ENCODE measurements around the gene SPATA31C1.
"Not testable (repeated sequence)": the region's sequence is repeated elsewhere in the genome, so short reads cannot be mapped to it uniquely, and the experiment has no call there.

SPATA31C1 gene

GRCh38 chr9:87887661-87888480 lies 29.9 kb upstream of the SPATA31C1 start:
- no peak for DNase-seq

- no peak for DNase-seq
These were observed 29.3 kb upstream of the SPATA31C1 start for GRCh38 chr9:87888501-87888900.

GRCh38 chr9:87889065-87889881 lies 28.5 kb upstream of the SPATA31C1 start:
- no peak for DNase-seq

- DNase-seq = no peak
These were observed 27.9 kb upstream of the SPATA31C1 start for GRCh38 chr9:87889882-87890252.

- DNase-seq = no peak
These were observed 26.9 kb upstream of the SPATA31C1 start for GRCh38 chr9:87890837-87891236.

DNA sequence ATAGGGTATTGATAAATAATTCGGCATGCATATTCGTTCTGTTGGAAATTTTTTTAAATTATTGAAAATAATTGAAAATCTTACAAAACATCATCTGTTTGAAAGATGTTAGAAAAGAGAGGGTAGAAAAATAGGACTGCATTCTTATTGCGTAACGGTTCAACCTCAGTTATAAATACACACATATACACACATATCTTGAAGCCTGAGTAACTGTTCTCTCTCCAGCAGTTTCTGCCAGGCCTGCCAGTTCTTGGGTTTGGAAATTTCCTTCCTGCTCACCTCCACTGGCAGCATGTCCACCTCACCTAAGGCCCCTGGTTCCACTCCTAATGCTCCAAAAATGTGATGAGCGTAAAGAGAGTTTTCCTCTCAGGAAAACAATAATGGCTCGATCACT lies 26.0 kb upstream of the SPATA31C1 start:
- DNase-seq = no peak

GRCh38 chr9:87892956-87893355 lies 24.8 kb upstream of the SPATA31C1 start:
- DNase-seq = no peak

DNA sequence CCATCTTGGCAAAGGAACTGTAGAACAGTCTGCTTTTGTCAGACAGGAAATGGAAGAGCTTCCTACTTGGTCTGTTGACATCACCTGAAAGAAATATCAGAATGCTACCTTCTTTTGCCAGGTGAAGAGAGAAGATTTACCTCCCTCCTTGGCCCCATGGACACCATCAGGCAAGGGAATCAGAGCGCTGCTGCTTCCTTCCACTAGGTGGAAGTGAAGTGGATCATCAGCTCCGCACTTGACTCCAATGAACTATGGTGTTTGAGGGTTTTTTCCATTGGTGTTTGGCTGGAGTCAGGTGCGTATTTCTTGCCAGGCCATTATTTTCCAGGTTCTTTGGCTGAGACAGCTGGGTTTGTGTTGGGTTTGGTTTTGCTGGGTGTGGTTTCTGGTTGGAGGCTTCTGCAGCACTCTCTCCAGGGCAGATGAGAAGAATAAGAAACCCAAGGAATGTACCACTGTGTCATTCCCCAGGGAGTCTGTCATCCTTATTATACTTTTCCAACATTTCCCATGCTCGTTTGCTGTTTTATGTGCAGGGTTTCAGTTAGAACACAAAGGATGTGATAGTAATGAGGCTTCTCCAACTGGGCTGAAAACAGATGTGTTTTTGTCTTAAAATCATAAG lies 22.6 kb upstream of the SPATA31C1 start:
- DNase-seq = no peak

DNA sequence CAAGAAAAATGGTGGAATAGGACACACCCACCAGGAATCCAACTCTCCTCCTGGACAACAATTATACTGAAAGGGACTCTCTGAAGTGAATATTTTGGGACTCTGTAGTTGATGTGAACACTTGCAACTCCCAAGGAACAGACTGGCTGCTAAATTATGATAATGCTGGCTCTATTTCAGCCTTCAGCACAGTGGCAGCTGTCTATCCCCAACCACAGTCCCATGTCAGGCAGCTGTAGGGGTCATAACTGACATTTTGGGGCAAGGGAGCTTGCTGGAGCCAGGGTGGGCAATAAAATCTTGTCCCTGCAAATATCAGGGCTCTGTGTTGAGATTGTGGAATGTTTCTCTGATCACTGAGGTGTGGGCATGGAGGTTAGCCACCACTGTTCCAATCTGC lies 20.9 kb upstream of the SPATA31C1 start:
- no peak for DNase-seq

- no peak for DNase-seq
These were observed 19.6 kb upstream of the SPATA31C1 start for GRCh38 chr9:87898151-87898550.

GRCh38 chr9:87902371-87902770 lies 15.4 kb upstream of the SPATA31C1 start:
- not testable (repeated sequence) for DNase-seq

DNA sequence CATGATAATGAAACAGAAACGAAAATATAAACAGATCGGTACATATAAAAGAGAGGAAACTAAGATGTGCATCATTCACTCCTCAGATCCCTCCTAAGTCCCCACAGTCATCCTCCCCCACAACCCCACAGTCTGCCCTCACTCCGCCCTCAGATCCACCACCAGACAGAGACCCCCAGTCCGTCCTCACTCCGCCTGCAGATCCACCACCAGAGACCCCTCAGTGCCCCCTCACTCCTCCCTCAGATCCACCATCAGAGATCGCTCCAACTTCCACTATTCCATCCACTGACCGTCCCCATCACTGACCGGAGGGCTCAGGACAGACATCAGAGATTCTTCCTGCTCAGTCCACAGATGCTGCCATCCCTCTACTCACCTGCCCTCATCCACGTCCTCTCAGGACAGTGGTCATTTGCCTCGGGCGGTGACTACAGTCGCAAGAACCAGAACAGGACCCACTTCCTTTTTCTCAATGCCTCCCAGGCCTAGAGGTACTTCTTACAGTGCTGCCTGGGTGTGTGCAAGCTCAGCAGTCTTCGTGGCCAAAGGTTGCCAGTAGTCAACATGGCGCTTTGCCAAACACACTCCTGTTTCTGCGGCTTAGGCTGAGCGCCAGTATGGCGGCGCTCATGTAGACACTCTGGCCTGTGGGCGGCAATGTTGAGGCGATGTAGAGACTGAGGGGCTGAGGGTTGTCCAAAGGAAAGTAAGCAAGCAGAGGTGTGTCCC lies 8.3 kb upstream of the SPATA31C1 start:
- no peak for DNase-seq

DNA sequence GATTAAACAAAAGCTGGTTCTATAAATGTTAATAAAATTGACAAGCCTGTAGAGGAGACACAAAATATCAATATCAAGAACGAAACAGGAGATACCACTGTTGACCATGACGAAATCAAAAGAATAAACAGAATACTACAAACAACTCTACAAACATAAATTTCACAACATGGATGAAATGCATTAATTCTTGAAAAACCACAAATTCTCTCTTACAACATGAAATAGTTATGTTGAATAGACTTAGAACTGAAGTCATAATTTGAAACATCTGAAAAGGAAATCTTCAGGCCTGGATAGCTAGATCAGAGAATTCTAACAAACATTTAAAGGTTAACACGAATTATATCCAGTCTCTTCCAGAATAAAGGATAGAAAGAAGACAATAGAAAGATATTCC lies 6.9 kb upstream of the SPATA31C1 start:
- DNase-seq = no peak

DNA sequence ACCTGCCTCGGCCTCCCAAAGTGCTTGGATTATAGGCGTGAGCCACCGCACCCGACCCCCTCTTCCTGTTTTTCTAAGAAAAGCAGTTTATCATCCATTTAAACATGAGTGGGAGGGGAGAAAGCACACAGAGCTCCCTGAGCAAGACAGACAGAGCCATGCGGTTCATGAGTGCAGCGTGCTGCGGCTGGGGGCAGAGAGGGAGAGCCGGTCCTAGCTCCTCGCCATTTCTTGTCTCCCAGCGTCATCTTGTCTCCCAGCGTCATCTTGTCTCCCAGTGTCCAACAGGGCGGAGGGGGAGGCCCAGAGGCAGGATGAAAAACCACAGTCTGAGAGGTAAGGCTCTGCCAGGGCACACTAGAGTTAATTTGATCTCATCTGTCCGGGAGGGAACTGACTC lies 1.3 kb downstream of the SPATA31C1 start:
- DNase-seq = not testable (repeated sequence)

DNA sequence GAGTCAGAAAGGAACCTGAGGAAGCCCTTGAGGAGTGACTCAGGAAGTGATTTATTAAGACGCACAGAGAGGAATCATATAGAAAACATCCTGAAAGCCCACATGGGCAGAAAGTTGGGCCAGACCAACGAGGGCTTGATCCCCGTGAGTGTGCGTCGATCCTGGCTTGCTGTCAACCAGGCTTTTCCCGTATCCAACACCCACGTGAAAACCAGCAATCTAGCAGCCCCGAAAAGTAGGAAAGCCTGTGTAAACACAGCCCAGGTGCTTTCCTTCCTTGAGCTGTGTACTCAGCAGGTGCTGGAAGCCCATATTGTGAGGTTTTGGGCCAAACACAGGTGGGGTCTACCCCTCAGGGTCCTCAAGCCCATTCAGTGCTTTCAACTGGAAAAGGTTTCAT lies 3.8 kb downstream of the SPATA31C1 start:
- DNase-seq = not testable (repeated sequence)

GRCh38 chr9:87923012-87923411 lies 5.2 kb downstream of the SPATA31C1 start:
- DNase-seq = not testable (repeated sequence)

- DNase-seq = not testable (repeated sequence)
These were observed 7.1 kb downstream of the SPATA31C1 start for GRCh38 chr9:87924851-87925250.

GRCh38 chr9:87929152-87929551 lies 11.4 kb downstream of the SPATA31C1 start:
- not testable (repeated sequence) for DNase-seq

- not testable (repeated sequence) for DNase-seq
These were observed 16.7 kb downstream of the SPATA31C1 start for GRCh38 chr9:87934444-87934843.

GRCh38 chr9:87937352-87937751 lies 19.6 kb downstream of the SPATA31C1 start:
- DNase-seq = not testable (repeated sequence)

DNA sequence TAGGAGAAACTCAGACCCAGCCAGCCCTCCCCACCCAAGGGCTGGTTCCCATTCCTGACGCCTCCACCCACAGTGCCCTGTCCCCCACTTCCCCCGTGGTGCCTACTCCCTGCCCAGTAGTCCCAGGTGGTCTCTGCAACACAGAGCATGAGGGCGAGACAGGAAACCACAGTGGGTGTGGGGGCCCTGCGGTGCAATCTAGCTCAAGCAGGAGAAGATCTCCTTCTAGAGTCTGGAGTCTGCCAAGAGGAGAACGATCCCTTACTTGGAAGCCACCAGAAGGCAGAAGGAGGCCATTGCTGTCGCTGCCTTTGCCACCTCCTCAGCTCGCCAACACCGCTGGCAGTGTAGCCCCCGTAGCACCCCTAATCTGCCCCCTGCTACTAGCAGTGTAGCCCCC lies 20.2 kb downstream of the SPATA31C1 start:
- DNase-seq = not testable (repeated sequence)

DNA sequence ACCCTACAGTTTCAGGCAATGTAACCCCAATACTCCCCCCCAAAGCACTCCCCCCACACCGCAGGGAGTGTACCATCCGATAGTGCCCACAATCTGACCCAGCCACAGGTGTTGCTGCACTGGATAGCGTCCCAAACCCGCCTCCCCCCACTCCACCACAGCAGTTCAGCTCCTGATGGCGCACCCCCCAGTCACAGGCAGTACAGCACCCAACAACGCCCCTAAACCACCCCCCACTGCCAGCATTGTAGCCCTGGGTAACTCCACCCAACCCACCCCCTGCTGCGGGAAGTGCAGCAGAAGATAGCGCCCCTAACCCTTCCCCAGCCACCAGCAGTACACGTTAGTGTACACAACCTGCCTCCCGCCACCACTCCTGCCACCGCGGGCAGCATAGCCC lies 20.6 kb downstream of the SPATA31C1 start:
- DNase-seq = not testable (repeated sequence)

DNA sequence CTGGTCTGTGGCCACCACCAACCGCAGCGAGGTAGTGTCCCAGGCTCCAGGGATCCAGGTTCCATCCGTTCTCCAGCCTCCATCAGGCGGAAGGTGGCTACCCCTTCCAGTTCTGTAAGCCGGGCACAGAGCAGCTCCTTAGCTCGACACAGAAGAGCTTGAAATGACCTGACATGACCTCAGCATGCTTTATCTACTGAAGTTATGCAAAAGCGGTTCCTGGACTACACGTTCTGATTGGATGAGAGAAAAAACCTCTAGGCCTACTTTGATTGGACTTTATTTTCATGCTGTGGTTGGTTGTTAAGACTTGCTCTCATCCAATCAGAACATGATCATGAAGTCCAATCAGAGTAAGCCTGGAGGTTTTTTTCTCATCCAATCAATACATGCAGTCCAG lies 21.3 kb downstream of the SPATA31C1 start:
- not testable (repeated sequence) for DNase-seq

All from cortex of kidney (tissue), 1 donor.